HL-60 (cell line): ENCODE results near the gene DVL1.

Experiments
- DNase-seq, 2 experiments: peaks; one replicate each; pipeline ENCODE4 v3.0.0-alpha.2; 2010 to 2020; ENCODE audit warnings: low read depth in 1 of 2, low spot score in 1 of 2
- H3K27ac ChIP-seq: fragments of 250-450 bp; sonication (Bioruptor Pico); replicated peaks from 2 replicates; pipeline ENCODE4 v1.5.1; 2020; ENCODE audit warnings: mild to moderate bottlenecking, moderate library complexity
- H3K27me3 ChIP-seq: fragments of 250-450 bp; sonication (Bioruptor Pico); 2 replicates; pipeline ENCODE4 v1.5.1; 2021; ENCODE audit warnings: mild to moderate bottlenecking, moderate library complexity; ENCODE audit not compliant: insufficient read depth, poor library complexity, severe bottlenecking
- H3K4me3 ChIP-seq: replicated peaks from 2 replicates; pipeline ENCODE4 v1.5.1; 2011; ENCODE audit warnings: mild to moderate bottlenecking, control low read depth, low read length; ENCODE audit not compliant: insufficient read depth
- GABPA ChIP-seq: IDR thresholded peaks from 2 replicates; pipeline ENCODE4 v1.6.1; 2012; ENCODE audit warnings: low read depth
- POLR2AphosphoS5 ChIP-seq: IDR thresholded peaks from 2 replicates; pipeline ENCODE4 v1.6.1; 2012; ENCODE audit warnings: low read depth
- SPI1 ChIP-seq: IDR thresholded peaks from 2 replicates; pipeline ENCODE4 v1.6.1; 2012; ENCODE audit warnings: low read depth, mild to moderate bottlenecking, borderline replicate concordance
- TF ChIP-seq, protein P1 (sequence below): IDR thresholded peaks from one replicate; pipeline ENCODE4 v1.5.1; 2011; ENCODE audit warnings: low read length, control low read depth, inconsistent platforms; ENCODE audit not compliant: insufficient read depth
- TF ChIP-seq, protein P2 (sequence below): IDR thresholded peaks from 2 replicates; pipeline ENCODE4 v1.6.1; 2012; ENCODE audit warnings: low read depth; ENCODE audit not compliant: insufficient replicate concordance

The DVL1 gene

DNA sequence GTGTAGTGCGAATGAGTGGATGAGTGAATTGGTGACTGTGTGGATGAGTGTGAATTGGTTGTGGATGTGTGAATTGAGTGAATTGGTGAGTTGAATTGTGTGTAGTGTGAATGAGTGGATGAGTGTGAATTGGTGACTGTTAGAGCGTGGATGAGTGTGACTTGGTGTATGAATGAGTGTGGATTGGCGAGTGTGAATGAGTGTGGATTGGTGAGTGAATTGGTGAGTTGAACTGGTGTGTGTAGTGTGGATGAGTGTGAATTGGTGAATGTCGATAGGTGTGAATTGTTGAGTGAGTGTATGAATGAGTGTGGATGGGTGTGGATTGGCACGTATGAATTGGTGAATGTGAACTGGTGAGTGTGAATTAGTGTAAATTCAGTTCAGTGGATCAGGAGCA is 18.1 kb upstream of the DVL1 start:
- DNase-seq, result no peak

DNA sequence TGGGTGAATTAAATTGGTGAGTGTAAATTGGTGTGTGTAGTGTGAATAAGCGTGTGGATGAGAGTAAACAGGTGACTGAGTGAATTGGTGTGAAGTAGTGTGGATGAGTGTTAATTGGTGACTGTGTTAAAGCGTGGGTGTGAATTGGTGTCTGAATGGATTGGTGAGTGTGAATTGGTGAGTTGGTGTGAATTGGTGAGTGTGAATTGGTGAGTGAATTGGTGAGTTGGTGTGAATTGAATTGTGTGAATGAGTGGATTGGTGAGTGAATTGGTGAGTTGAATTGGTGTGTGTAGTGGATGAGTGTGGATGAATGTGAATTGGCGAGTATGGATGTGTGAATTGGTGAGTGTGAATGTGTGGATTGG is 17.5 kb upstream of the DVL1 start:
- Histone ChIP-seq H3K27ac (no peak overlapping the region), H3K27me3 (no peaks in the 10 kb centered on the region), H3K4me3 (no peak overlapping the region)
- no peak for DNase-seq
- TF ChIP-seq GABPA (no peak), SPI1 (no peak), POLR2AphosphoS5 (no peak)
- TF ChIP-seq, protein P1, sequence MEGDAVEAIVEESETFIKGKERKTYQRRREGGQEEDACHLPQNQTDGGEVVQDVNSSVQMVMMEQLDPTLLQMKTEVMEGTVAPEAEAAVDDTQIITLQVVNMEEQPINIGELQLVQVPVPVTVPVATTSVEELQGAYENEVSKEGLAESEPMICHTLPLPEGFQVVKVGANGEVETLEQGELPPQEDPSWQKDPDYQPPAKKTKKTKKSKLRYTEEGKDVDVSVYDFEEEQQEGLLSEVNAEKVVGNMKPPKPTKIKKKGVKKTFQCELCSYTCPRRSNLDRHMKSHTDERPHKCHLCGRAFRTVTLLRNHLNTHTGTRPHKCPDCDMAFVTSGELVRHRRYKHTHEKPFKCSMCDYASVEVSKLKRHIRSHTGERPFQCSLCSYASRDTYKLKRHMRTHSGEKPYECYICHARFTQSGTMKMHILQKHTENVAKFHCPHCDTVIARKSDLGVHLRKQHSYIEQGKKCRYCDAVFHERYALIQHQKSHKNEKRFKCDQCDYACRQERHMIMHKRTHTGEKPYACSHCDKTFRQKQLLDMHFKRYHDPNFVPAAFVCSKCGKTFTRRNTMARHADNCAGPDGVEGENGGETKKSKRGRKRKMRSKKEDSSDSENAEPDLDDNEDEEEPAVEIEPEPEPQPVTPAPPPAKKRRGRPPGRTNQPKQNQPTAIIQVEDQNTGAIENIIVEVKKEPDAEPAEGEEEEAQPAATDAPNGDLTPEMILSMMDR, result no peak
- TF ChIP-seq, protein P2, sequence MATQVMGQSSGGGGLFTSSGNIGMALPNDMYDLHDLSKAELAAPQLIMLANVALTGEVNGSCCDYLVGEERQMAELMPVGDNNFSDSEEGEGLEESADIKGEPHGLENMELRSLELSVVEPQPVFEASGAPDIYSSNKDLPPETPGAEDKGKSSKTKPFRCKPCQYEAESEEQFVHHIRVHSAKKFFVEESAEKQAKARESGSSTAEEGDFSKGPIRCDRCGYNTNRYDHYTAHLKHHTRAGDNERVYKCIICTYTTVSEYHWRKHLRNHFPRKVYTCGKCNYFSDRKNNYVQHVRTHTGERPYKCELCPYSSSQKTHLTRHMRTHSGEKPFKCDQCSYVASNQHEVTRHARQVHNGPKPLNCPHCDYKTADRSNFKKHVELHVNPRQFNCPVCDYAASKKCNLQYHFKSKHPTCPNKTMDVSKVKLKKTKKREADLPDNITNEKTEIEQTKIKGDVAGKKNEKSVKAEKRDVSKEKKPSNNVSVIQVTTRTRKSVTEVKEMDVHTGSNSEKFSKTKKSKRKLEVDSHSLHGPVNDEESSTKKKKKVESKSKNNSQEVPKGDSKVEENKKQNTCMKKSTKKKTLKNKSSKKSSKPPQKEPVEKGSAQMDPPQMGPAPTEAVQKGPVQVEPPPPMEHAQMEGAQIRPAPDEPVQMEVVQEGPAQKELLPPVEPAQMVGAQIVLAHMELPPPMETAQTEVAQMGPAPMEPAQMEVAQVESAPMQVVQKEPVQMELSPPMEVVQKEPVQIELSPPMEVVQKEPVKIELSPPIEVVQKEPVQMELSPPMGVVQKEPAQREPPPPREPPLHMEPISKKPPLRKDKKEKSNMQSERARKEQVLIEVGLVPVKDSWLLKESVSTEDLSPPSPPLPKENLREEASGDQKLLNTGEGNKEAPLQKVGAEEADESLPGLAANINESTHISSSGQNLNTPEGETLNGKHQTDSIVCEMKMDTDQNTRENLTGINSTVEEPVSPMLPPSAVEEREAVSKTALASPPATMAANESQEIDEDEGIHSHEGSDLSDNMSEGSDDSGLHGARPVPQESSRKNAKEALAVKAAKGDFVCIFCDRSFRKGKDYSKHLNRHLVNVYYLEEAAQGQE, result no peak

More for the DNA sequence above, 18.1 kb upstream of the DVL1 start:
- TF ChIP-seq GABPA (no peak), POLR2AphosphoS5 (no peak), SPI1 (no peak)
- TF ChIP-seq, protein P2, result no peak
- TF ChIP-seq, protein P1, result no peak
- Histone ChIP-seq H3K27ac (no peak overlapping the region), H3K27me3 (no peaks in the 10 kb centered on the region), H3K4me3 (no peak overlapping the region)

DNA sequence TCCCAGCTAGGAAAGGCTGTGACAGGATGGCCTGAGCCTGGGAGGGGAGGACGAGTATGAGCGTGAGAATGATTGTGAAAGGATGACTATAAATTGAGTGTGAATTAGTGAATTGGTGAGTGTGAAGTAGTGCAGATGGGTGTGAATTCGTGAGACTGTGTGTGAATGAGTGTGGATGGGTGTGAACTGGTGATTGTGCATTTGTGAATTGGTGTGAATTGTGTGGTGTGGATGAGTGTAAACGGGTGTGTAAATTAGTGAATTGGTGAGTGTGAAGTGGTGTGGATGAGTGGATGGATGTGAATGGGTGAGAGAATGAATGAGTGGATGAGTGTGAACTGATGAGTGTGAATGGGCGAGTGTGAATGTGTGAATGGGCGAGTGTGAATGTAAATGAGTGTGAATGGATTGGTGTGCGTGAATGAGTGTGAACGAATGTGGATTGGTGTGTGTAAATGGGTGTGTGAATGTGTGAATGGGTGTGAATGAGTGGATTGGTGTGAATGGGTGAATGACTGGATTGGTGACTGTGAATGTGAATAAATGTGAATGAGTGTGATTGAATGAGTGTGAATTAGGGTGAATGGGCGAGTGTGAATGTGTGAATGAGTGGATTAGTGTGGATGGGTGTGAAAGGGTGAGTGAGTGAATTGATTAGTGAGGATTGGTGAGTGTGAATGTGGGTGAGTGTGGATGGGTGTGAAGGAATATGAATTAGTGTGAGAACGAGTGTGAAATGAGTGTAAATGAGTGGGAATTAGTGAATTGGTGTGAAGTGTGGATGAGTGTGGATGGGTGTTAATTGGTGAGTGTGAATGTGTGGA is 16.9 kb upstream of the DVL1 start:
- Histone ChIP-seq H3K27me3 (no peaks in the 10 kb centered on the region), H3K27ac (no peak overlapping the region), H3K4me3 (no peak overlapping the region)
- no peak for DNase-seq
- TF ChIP-seq SPI1 (no peak), POLR2AphosphoS5 (no peak), GABPA (no peak)
- TF ChIP-seq, protein P2, result no peak
- TF ChIP-seq, protein P1, result no peak
